Tibial nerve (tissue), 4 donors: ENCODE data around the gene SLC19A2.

ENCODE experiments used
- CTCF ChIP-seq, 5 experiments: fragments of 200-600 bp in 3 of 5; fragments of 450-650 bp in 2 of 5; sonication (generic) in 3 of 5; IDR thresholded peaks; one replicate each; pipeline ENCODE4 v1.5.1; 2016 to 2019; ENCODE audit warnings: antibody characterized with exemption in 5 of 5, mild to moderate bottlenecking in 3 of 5, moderate library complexity in 2 of 5
- EP300 ChIP-seq, 2 donors: sonication (generic); formaldehyde crosslinking; IDR thresholded peaks; one replicate each; pipeline ENCODE4 v1.6.1; 2017; ENCODE audit warnings: antibody characterized with exemption in 2 of 2, mild to moderate bottlenecking in 1 of 2
- POLR2A ChIP-seq, 2 donors: fragments of 450-650 bp; IDR thresholded peaks; one replicate each; pipeline ENCODE4 v1.6.1; 2017; ENCODE audit warnings: antibody characterized with exemption in 2 of 2, mild to moderate bottlenecking in 2 of 2, moderate library complexity in 2 of 2

DNA sequence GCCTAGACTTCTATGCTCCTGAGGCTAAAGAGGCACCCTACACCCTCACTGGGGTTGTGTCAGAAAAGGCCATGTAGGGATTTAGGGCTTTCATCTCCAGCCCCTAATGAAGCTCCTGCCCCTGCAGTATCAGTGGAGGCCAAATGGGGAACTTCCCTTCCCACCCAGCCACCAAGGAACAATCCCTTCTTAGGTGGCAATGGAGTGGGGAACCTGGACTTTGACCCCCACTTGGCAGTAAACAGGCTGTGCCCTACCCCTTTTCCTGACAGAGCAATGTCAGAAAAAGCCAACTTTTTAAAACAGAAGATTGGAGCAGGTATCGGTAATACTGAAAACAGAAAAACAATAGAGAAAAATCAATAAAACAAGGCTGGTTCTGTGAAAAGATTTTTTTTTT lies 35.5 kb upstream of the SLC19A2 start:
- TF ChIP-seq POLR2A (IDR thresholded peaks at IDR 0.05) (no peak), CTCF (IDR thresholded peaks at IDR 0.05) (no peak), EP300 (IDR thresholded peaks at IDR 0.05) (no peak)
